Cardiac fibroblast (primary cell): ENCODE data around the gene DDC.
A peak's percentile ranks its signal among the peaks of the same experiment; 100 is the strongest.

ENCODE experiments used
- DNase-seq, 2 donors: peaks; one replicate each; pipeline versions ENCODE4 v3.0.0 to v3.0.0-alpha.2; 2010; ENCODE audit warnings: low read depth in 2 of 2
- H3K4me3 ChIP-seq, 2 donors: replicated peaks in 1 of 2; 1 replicate in 1 of 2; 2 replicates in 1 of 2; pipeline ENCODE4 v1.5.1; 2011; ENCODE audit warnings: low read depth in 2 of 2, low read length in 2 of 2, mild to moderate bottlenecking in 2 of 2, moderate library complexity in 1 of 2
- CTCF ChIP-seq: IDR thresholded peaks from one replicate; pipeline ENCODE4 v1.5.1; 2011; ENCODE audit warnings: low read depth, mild to moderate bottlenecking, low read length, inconsistent platforms

DDC gene

GRCh38 chr7:50534690-50535290, 30.4 kb downstream of the DDC start:
- peak overlapping the region in 1 of 2 donors; percentile 10 for H3K4me3 ChIP-seq
- peak; percentile 96 to 99 for DNase-seq
- no peak for TF ChIP-seq CTCF

GRCh38 chr7:50533866-50534265, 31.3 kb downstream of the DDC start:
- no peak for TF ChIP-seq CTCF
- DNase-seq: no peak
- H3K4me3 ChIP-seq: no peak overlapping the region

- no peak overlapping the region for H3K4me3 ChIP-seq
- DNase-seq: no peak
- no peak for TF ChIP-seq CTCF
Measured at GRCh38 chr7:50531928-50532327, 33.3 kb downstream of the DDC start.

GRCh38 chr7:50531401-50531911, 33.7 kb downstream of the DDC start:
- no peak overlapping the region for H3K4me3 ChIP-seq
- no peak for TF ChIP-seq CTCF
- peak in 1 of 2 donors; percentile 70 for DNase-seq

- H3K4me3 ChIP-seq: no peak overlapping the region
- TF ChIP-seq CTCF: no peak
Measured at GRCh38 chr7:50530766-50531165, 34.4 kb downstream of the DDC start.

GRCh38 chr7:50529093-50529862, 35.9 kb downstream of the DDC start:
- no peak overlapping the region for H3K4me3 ChIP-seq

More at GRCh38 chr7:50530766-50531165, 34.4 kb downstream of the DDC start:
- DNase-seq: no peak

More at GRCh38 chr7:50529093-50529862, 35.9 kb downstream of the DDC start:
- TF ChIP-seq CTCF: no peak
- DNase-seq: no peak
